MM.1S (cell line): ENCODE measurements around the gene C3.

ENCODE experiments used
- DNase-seq: peaks from one replicate; pipeline ENCODE4 v3.0.0-alpha.2; 2015
- H2AFZ ChIP-seq: fragments of 300-600 bp; sonication (generic); 2 replicates; pipeline ENCODE4 v1.6.0; 2016; ENCODE audit warnings: antibody characterized with exemption, low read length
- H3F3A ChIP-seq: fragments of 300-600 bp; sonication (generic); 2 replicates; pipeline ENCODE4 v1.6.1; 2016; ENCODE audit warnings: mild to moderate bottlenecking, antibody characterized with exemption, low read length, moderate library complexity, mixed read lengths; ENCODE audit not compliant: insufficient read depth
- H3K27ac ChIP-seq: fragments of 300-600 bp; sonication (generic); 2 replicates; pipeline ENCODE4 v1.5.1; 2016; ENCODE audit warnings: mild to moderate bottlenecking, low read length
- H3K27me3 ChIP-seq: fragments of 300-600 bp; sonication (generic); replicated peaks from 2 replicates; pipeline ENCODE4 v1.6.0; 2016; ENCODE audit warnings: low read length; ENCODE audit not compliant: insufficient read depth
- H3K36me3 ChIP-seq: fragments of 300-600 bp; sonication (generic); replicated peaks from 2 replicates; pipeline ENCODE4 v1.6.1; 2016; ENCODE audit warnings: mild to moderate bottlenecking, low read length, mixed read lengths; ENCODE audit not compliant: insufficient read depth
- H3K4me1 ChIP-seq: fragments of 300-600 bp; sonication (generic); 2 replicates; pipeline ENCODE4 v1.6.1; 2016; ENCODE audit warnings: low read length, mixed read lengths
- H3K4me2 ChIP-seq: fragments of 300-600 bp; sonication (generic); 2 replicates; pipeline ENCODE4 v1.6.0; 2016; ENCODE audit warnings: low read depth, low read length
- H3K4me3 ChIP-seq: fragments of 300-600 bp; sonication (generic); 2 replicates; pipeline ENCODE4 v1.5.1; 2016; ENCODE audit warnings: low read length, mixed read lengths
- H3K79me2 ChIP-seq: fragments of 300-600 bp; sonication (generic); 2 replicates; pipeline ENCODE4 v1.6.1; 2016; ENCODE audit warnings: mixed run types, low read length, mixed read lengths
- H3K9ac ChIP-seq: fragments of 300-600 bp; sonication (generic); 2 replicates; pipeline ENCODE4 v1.6.1; 2016; ENCODE audit warnings: low read length, mixed read lengths
- H3K9me2 ChIP-seq: fragments of 300-600 bp; sonication (generic); replicated peaks from 2 replicates; pipeline ENCODE4 v1.6.1; 2016; ENCODE audit warnings: mild to moderate bottlenecking, low read length, mixed read lengths; ENCODE audit not compliant: insufficient read depth
- H3K9me3 ChIP-seq: fragments of 300-600 bp; sonication (generic); replicated peaks from 2 replicates; pipeline ENCODE4 v1.6.1; 2016; ENCODE audit warnings: mild to moderate bottlenecking, low read length, mixed read lengths; ENCODE audit not compliant: insufficient read depth
- H4K20me1 ChIP-seq: fragments of 300-600 bp; sonication (generic); 2 replicates; pipeline ENCODE4 v1.6.1; 2016; ENCODE audit warnings: mild to moderate bottlenecking, low read length, moderate library complexity, mixed read lengths; ENCODE audit not compliant: insufficient read depth
- EZH2 ChIP-seq: fragments of 300-600 bp; sonication (generic); optimal IDR thresholded peaks from 2 replicates; pipeline ENCODE3; 2017; ENCODE audit warnings: low read depth, mild to moderate bottlenecking, antibody characterized with exemption, low read length, mixed read lengths
- EZH2phosphoT487 ChIP-seq: fragments of 300-600 bp; sonication (generic); IDR thresholded peaks from 2 replicates; pipeline ENCODE4 v1.6.1; 2018; ENCODE audit warnings: antibody characterized with exemption, low read length
- TF ChIP-seq, protein P1 (sequence below): fragments of 300-600 bp; sonication (generic); IDR thresholded peaks from 2 replicates; pipeline ENCODE4 v1.5.1; 2016; ENCODE audit warnings: antibody characterized with exemption, low read length, mixed read lengths

The C3 gene

DNA sequence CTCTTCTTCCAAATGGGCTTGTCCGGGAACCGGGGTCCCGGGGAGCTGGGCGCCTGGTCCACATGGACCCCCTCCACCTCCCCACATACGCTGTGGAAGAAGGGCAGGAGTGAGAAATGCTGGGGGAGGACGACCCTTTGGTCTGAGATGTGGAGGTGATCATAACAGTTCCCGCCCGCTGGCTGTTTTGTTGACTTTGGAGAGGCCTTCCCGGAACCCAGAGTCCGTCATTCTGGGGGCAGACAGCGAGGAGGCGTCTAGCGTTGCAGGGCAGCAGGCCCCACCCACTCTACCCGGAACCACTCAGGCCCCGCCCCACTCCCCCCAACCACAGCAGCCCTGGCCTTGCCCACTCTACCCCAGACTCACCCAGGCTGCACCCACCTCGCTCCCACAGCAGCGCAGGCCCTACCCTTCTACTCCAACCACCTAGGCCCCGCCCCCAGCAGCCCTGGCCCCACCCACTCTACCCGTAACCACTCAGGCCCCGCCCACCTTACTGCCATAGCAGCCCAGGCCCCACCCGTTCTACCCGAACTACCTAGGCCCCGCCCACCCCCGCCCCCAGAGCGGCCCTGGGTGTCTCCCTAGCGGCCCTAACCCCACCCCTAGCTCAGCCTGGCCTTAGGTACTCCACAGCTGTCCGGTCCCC is 9.8 kb upstream of the C3 start:
- DNase-seq, result no peak
- Histone ChIP-seq H3K4me1 (peaks cover 9% of the 10 kb centered on the region), H3K4me2 (no peak overlapping the region)

DNA sequence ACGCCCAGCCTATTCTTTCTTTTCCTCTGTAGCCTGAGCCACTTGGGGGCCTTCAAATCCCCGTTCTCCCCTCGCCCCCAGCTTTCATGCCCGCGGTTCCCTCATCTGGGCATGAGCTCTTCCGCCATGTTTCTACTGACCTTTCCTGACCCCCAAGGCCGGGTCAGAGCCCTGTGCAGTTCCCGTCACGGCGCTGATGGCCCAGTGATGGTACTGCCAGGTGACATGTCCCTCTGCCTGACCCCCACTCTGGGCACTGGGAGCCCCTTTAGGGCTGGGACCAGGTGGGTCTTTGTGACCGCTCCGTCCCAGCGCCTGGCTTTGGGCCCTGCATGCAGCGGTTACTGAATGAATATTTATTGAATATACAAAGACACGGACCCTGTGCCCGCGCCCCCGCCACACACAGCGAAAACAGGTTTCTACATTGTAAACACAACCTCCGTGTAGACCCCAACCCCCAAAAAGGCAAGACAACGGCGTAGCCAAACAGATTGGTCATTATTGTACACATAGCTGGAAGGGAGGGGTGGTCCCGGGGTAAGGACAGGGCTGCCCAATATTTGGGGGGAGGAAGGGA is 9.2 kb upstream of the C3 start:
- Histone ChIP-seq H3F3A (no peaks in the 10 kb centered on the region), H3K9me2 (no peaks in the 10 kb centered on the region), H3K27me3 (peaks cover 6% of the 10 kb centered on the region; the same call in 1 of the 2 replicates), H3K4me2 (no peak overlapping the region), H3K36me3 (no peaks in the 10 kb centered on the region), H3K9me3 (no peaks in the 10 kb centered on the region), H3K9ac (no peak overlapping the region), H3K27ac (no peak overlapping the region), H3K79me2 (no peaks in the 10 kb centered on the region), H4K20me1 (no peaks in the 10 kb centered on the region), H3K4me3 (no peak overlapping the region), H2AFZ (no peak overlapping the region), H3K4me1 (peaks cover 9% of the 10 kb centered on the region)
- TF ChIP-seq EZH2 (no peak), EZH2phosphoT487 (no peak)
- TF ChIP-seq, protein P1, sequence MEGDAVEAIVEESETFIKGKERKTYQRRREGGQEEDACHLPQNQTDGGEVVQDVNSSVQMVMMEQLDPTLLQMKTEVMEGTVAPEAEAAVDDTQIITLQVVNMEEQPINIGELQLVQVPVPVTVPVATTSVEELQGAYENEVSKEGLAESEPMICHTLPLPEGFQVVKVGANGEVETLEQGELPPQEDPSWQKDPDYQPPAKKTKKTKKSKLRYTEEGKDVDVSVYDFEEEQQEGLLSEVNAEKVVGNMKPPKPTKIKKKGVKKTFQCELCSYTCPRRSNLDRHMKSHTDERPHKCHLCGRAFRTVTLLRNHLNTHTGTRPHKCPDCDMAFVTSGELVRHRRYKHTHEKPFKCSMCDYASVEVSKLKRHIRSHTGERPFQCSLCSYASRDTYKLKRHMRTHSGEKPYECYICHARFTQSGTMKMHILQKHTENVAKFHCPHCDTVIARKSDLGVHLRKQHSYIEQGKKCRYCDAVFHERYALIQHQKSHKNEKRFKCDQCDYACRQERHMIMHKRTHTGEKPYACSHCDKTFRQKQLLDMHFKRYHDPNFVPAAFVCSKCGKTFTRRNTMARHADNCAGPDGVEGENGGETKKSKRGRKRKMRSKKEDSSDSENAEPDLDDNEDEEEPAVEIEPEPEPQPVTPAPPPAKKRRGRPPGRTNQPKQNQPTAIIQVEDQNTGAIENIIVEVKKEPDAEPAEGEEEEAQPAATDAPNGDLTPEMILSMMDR, result no peak
- DNase-seq, result no peak

More for the DNA sequence above, 9.8 kb upstream of the C3 start:
- Histone ChIP-seq H3K27ac (no peak overlapping the region), H3K9me3 (no peaks in the 10 kb centered on the region), H3K4me3 (no peak overlapping the region), H3K27me3 (0 out of 2 replicates have a peak, but pooled peaks cover under 1% of the 10 kb centered on the region), H3K79me2 (peaks cover under 1% of the 10 kb centered on the region), H3K9ac (no peak overlapping the region), H2AFZ (no peak overlapping the region), H4K20me1 (no peaks in the 10 kb centered on the region), H3F3A (no peaks in the 10 kb centered on the region), H3K36me3 (no peaks in the 10 kb centered on the region), H3K9me2 (no peaks in the 10 kb centered on the region)
- TF ChIP-seq, protein P1, result no peak
- TF ChIP-seq EZH2 (no peak), EZH2phosphoT487 (no peak)

DNA sequence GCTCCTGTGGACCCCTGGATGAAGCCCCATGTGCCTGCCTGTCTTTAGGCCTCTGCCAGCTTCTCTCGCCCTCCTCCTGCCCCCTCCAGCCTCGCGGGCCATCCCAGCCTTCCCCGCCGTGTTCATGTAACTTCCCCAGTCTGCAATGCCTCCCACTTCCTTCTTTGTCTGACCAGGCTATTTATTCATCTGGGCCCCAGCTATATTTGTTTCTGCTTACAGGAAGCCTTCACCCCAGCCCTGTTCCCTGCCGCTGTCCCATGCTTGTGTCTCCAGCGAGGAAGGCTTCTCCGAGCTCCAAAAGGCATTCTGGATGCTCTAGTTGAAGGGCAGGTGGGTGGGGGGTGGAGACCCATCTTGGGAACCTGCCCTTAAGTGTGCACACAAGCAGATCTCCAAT is 7.9 kb upstream of the C3 start:
- no peak for TF ChIP-seq EZH2
- TF ChIP-seq, protein P1, result no peak
- no peak for TF ChIP-seq EZH2phosphoT487

More for the DNA sequence above, 7.9 kb upstream of the C3 start:
- H3K79me2 ChIP-seq, result no peaks in the 10 kb centered on the region
- H4K20me1 ChIP-seq, result no peaks in the 10 kb centered on the region
- no peak overlapping the region for H3K4me3 ChIP-seq
- H2AFZ ChIP-seq, result peak overlapping the region; percentile 63
- peak overlapping the region; percentile 54; the same call in 1 of the 2 replicates for H3K4me2 ChIP-seq
- no peaks in the 10 kb centered on the region for H3K9me3 ChIP-seq
- H3K9ac ChIP-seq, result no peak overlapping the region
- H3K9me2 ChIP-seq, result no peaks in the 10 kb centered on the region
- no peaks in the 10 kb centered on the region for H3F3A ChIP-seq
- no peaks in the 10 kb centered on the region for H3K36me3 ChIP-seq
- no peak for DNase-seq
- peaks cover 9% of the 10 kb centered on the region; the same call in 1 of the 2 replicates for H3K27me3 ChIP-seq
- H3K4me1 ChIP-seq, result peaks cover 9% of the 10 kb centered on the region
- peak overlapping the region; percentile 6; the same call in 1 of the 2 replicates for H3K27ac ChIP-seq
